Panc1 (cell line): Measurements from ENCODE around the gene PPP1R9B. TPM values are rescaled to one million over a fixed set of nuclear protein-coding genes. Genes with fewer than 3 reads are reported as not detected.

Experiments used
- ATAC-seq: fragments of 200-7000 bp; cut with Tn5 transposase; 2 replicates; pipeline ENCODE4 v1.9.1; 2020; ENCODE audit warnings: mild to moderate bottlenecking, moderate library complexity
- BruUV-seq: library from RNA; stranded (reverse); fragments of 400-500 nt; replicated peaks from 2 replicates; lab custom pipeline; 2021; lab: Mats Ljungman, UMichigan
- CTCF ChIA-PET: fragments of 300-600 bp; sonication (Branson Sonifier 250); formaldehyde crosslinking; loops from one replicate; lab custom pipeline; 2022; ENCODE audit warnings: antibody characterized with exemption; lab: Charles Lee
- POLR2A ChIA-PET: fragments of 300-600 bp; sonication (Branson Sonifier 250); formaldehyde crosslinking; loops from one replicate; lab custom pipeline; 2022; ENCODE audit warnings: antibody characterized with exemption; lab: Charles Lee
- DNase-seq: peaks from one replicate; pipeline ENCODE4 v3.0.0-alpha.2; 2010; ENCODE audit warnings: low read depth, low spot score
- H3K27ac ChIP-seq: 2 replicates; pipeline ENCODE4 v1.5.1; 2011; ENCODE audit warnings: mild to moderate bottlenecking, low read length, inconsistent platforms
- H3K27me3 ChIP-seq: fragments of 200-500 bp; sonication (Bioruptor generic); 2 replicates; pipeline ENCODE4 v1.6.0; 2014; ENCODE audit warnings: low read length, inconsistent platforms; ENCODE audit not compliant: control insufficient read depth, insufficient read depth
- H3K36me3 ChIP-seq: fragments of 200-500 bp; sonication (Bioruptor generic); 2 replicates; pipeline ENCODE4 v1.5.1; 2014; ENCODE audit warnings: inconsistent platforms, mild to moderate bottlenecking, low read length, moderate library complexity; ENCODE audit not compliant: control insufficient read depth, insufficient read depth
- H3K4me1 ChIP-seq: 2 replicates; pipeline ENCODE4 v1.5.1; 2011; ENCODE audit warnings: inconsistent platforms, mild to moderate bottlenecking, low read length, moderate library complexity; ENCODE audit not compliant: control insufficient read depth, insufficient read depth
- H3K4me3 ChIP-seq, 2 experiments: 2 replicates each; pipeline ENCODE4 v1.5.1; 2011 to 2012; ENCODE audit warnings: low read depth in 2 of 2, low read length in 2 of 2, mild to moderate bottlenecking in 2 of 2, inconsistent platforms in 1 of 2, moderate library complexity in 1 of 2
- H3K9me3 ChIP-seq: fragments of 200-500 bp; sonication (Bioruptor generic); 2 replicates; pipeline ENCODE4 v1.5.1; 2014; ENCODE audit warnings: low read depth, mild to moderate bottlenecking, inconsistent platforms, low read length, moderate library complexity; ENCODE audit not compliant: control insufficient read depth, insufficient read depth
- CTCF ChIP-seq: fragments of 450-650 bp; IDR thresholded peaks from 2 replicates; pipeline ENCODE4 v1.5.1; 2017; ENCODE audit warnings: mild to moderate bottlenecking
- POLR2AphosphoS5 ChIP-seq: IDR thresholded peaks from 2 replicates; pipeline ENCODE4 v1.6.1; 2012; ENCODE audit warnings: mild to moderate bottlenecking, low read depth, low read length, moderate library complexity
- REST ChIP-seq, 2 experiments: IDR thresholded peaks; 2 replicates each; pipeline ENCODE4 v1.6.1; 2011 to 2012; ENCODE audit warnings: low read depth in 2 of 2, control low read depth in 1 of 2, low read length in 1 of 2, mild to moderate bottlenecking in 1 of 2, moderate library complexity in 1 of 2; ENCODE audit not compliant: insufficient read depth in 1 of 2
- SIN3A ChIP-seq: IDR thresholded peaks from 2 replicates; pipeline ENCODE4 v1.6.1; 2012; ENCODE audit warnings: low read depth, mild to moderate bottlenecking, low read length, moderate library complexity, borderline replicate concordance; ENCODE audit not compliant: insufficient read depth
- TCF7L2 ChIP-seq: IDR thresholded peaks from 2 replicates; pipeline ENCODE4 v1.6.1; 2011; ENCODE audit warnings: mild to moderate bottlenecking, low read depth, low read length, inconsistent platforms
- in situ Hi-C: cut with HindIII; loops from 2 replicates; pipeline ENCODE4 v1.10.0; 2016; ENCODE audit warnings: low sequenced_read_pairs, low pct_unique_long_range_greater_than_20kb
- intact Hi-C: fragments of 100-400 bp; cut with micrococcal nuclease; formaldehyde crosslinking; loops from one replicate; pipeline ENCODE4 v1.10.0; 2022; ENCODE audit not compliant: unreplicated experiment
- total RNA-seq: library from RNA; stranded (reverse); gene quantifications from one replicate; pipeline ENCODE4 v1.2.1, GENCODE V29; 2021; ENCODE audit not compliant: unreplicated experiment

The PPP1R9B gene
- total RNA-seq, 1 experiment from 2014 or later, result 114 TPM

GRCh38 chr17:50180111-50180510 is 29.6 kb upstream of the PPP1R9B start:
- ChIA-PET POLR2A (no interaction called here), CTCF (no interaction called here)
- intact Hi-C loops, result no loop called here
- H3K4me1 ChIP-seq, result peaks cover 42% of the 10 kb centered on the region
- ATAC-seq (no peak), DNase-seq (no peak)
- H3K36me3 ChIP-seq, result no peaks in the 10 kb centered on the region
- H3K4me3 ChIP-seq, result no peak overlapping the region
- BruUV-seq, result no TSS peak
- H3K27ac ChIP-seq, result no peak overlapping the region
- TF ChIP-seq SIN3A (no peak), POLR2AphosphoS5 (no peak), CTCF (no peak), REST (IDR thresholded peaks at IDR 0.05; ENCODE audit: insufficient read depth in 1 of 2, low read depth in 2 of 2, low read length in 1 of 2) (no peak), TCF7L2 (no peak)
- in situ Hi-C loops, result no loop called here
- H3K9me3 ChIP-seq, result no peaks in the 10 kb centered on the region
- no peaks in the 10 kb centered on the region for H3K27me3 ChIP-seq

GRCh38 chr17:50177983-50178834 is 27.7 kb upstream of the PPP1R9B start:
- no peaks in the 10 kb centered on the region for H3K9me3 ChIP-seq
- intact Hi-C loops, result no loop called here
- no TSS peak for BruUV-seq
- peak overlapping the region; percentile 8 to 44; a peak in 3 of 4 replicates for H3K4me3 ChIP-seq
- H3K27ac ChIP-seq, result peak overlapping the region; percentile 69
- peak; percentile 41 for DNase-seq
- in situ Hi-C loops, result no loop called here
- H3K27me3 ChIP-seq, result no peaks in the 10 kb centered on the region
- TF ChIP-seq REST (IDR thresholded peaks at IDR 0.05; ENCODE audit: insufficient read depth in 1 of 2, low read depth in 2 of 2, low read length in 1 of 2) (no peak), CTCF (peak; percentile 90), TCF7L2 (0 out of 2 replicates have a peak, but pooled peaks have one; percentile 57), POLR2AphosphoS5 (peak; percentile 42; the same call in 1 of the 2 replicates), SIN3A (0 out of 2 replicates have a peak, but pooled peaks have one; percentile 32)
- ATAC-seq, result peak; percentile 93
- peaks cover 31% of the 10 kb centered on the region for H3K4me1 ChIP-seq
- POLR2A ChIA-PET, result interaction anchor here (0.8 kb wide), 1 partner anchor 16 kb away, joined by 3 read pairs; no protein-coding TSS in a partner anchor
- CTCF ChIA-PET, result interaction anchor here (0.6 to 2.0 kb wide), 7 partner anchors 8 to 219 kb away, joined by 3 to 21 read pairs (median 6); partner anchors contain the start of gene LRRC59
- H3K36me3 ChIP-seq, result no peaks in the 10 kb centered on the region
